ENCODE data around the gene MBNL1. TPM values are rescaled to one million over a fixed set of nuclear protein-coding genes. Genes with fewer than 3 reads are reported as not detected.

MBNL1 gene
- total RNA-seq, 1 donor from 2014 or later, result 14.7 TPM

- H3K4me3 ChIP-seq, result no peak overlapping the region
- H3K27me3 ChIP-seq, result no peaks in the 10 kb centered on the region
These were observed 22.9 kb downstream of the MBNL1 start for GRCh38 chr3:152291649-152292066.

GRCh38 chr3:152292366-152292765 is 23.6 kb downstream of the MBNL1 start:
- Histone ChIP-seq H3K27me3 (no peaks in the 10 kb centered on the region), H4K20me1 (ENCODE audit: low read depth) (no peaks in the 10 kb centered on the region), H3K36me3 (no peaks in the 10 kb centered on the region), H3K4me3 (no peak overlapping the region), H2AFZ (replicated peaks) (no peak overlapping the region), H3K4me1 (no peaks in the 10 kb centered on the region), H3K79me2 (ENCODE audit: low read depth) (peaks cover 1% of the 10 kb centered on the region), H3K9ac (no peak overlapping the region), H3K9me3 (ENCODE audit: low read depth) (no peaks in the 10 kb centered on the region), H3K4me2 (no peak overlapping the region), H3K27ac (no peak overlapping the region), H3F3A (ENCODE audit: low read depth) (no peaks in the 10 kb centered on the region)
- H3K4me3 Mint-ChIP-seq, result no peak overlapping the region
- H3K9me3 Mint-ChIP-seq, result peaks cover 2% of the 10 kb centered on the region
- no peak overlapping the region for H3K27ac Mint-ChIP-seq
- H3K4me1 Mint-ChIP-seq, result no peaks in the 10 kb centered on the region
- DNase-seq (ENCODE audit: low spot score), result no peak
- H3K27me3 Mint-ChIP-seq (ENCODE audit: insufficient read depth, low read depth), result no peaks in the 10 kb centered on the region
- TF ChIP-seq EZH2 (IDR thresholded peaks at IDR 0.05) (no peak), CTCF (IDR thresholded peaks at IDR 0.05) (no peak), EZH2phosphoT487 (IDR thresholded peaks at IDR 0.05) (no peak)
- peaks cover 8% of the 10 kb centered on the region for H3K36me3 Mint-ChIP-seq

More at GRCh38 chr3:152291649-152292066, 22.9 kb downstream of the MBNL1 start:
- Mint-ChIP-seq H3K4me1 (no peaks in the 10 kb centered on the region), H3K27me3 (ENCODE audit: insufficient read depth, low read depth) (no peaks in the 10 kb centered on the region), H3K27ac (no peak overlapping the region), H3K4me3 (no peak overlapping the region), H3K36me3 (peaks cover 8% of the 10 kb centered on the region), H3K9me3 (peaks cover 2% of the 10 kb centered on the region)
- DNase-seq (ENCODE audit: low spot score), result no peak
- H3K4me2 ChIP-seq, result no peak overlapping the region
- H2AFZ ChIP-seq (replicated peaks), result no peak overlapping the region
- H3K9me3 ChIP-seq (ENCODE audit: low read depth), result no peaks in the 10 kb centered on the region
- H3K79me2 ChIP-seq (ENCODE audit: low read depth), result no peaks in the 10 kb centered on the region
- TF ChIP-seq EZH2 (IDR thresholded peaks at IDR 0.05) (no peak), EZH2phosphoT487 (IDR thresholded peaks at IDR 0.05) (no peak), CTCF (IDR thresholded peaks at IDR 0.05) (no peak)
- no peak overlapping the region for H3K9ac ChIP-seq
- no peaks in the 10 kb centered on the region for H4K20me1 ChIP-seq (ENCODE audit: low read depth)
- H3K4me1 ChIP-seq, result no peaks in the 10 kb centered on the region
- H3K36me3 ChIP-seq, result no peaks in the 10 kb centered on the region
- no peaks in the 10 kb centered on the region for H3F3A ChIP-seq (ENCODE audit: low read depth)
- no peak overlapping the region for H3K27ac ChIP-seq

GRCh38 chr3:152293347-152294006 is 24.7 kb downstream of the MBNL1 start:
- H3K27ac Mint-ChIP-seq, result no peak overlapping the region
- H4K20me1 ChIP-seq (ENCODE audit: low read depth), result no peaks in the 10 kb centered on the region
- H3K36me3 ChIP-seq, result no peaks in the 10 kb centered on the region
- H2AFZ ChIP-seq (replicated peaks), result no peak overlapping the region
- peaks cover 8% of the 10 kb centered on the region for H3K79me2 ChIP-seq (ENCODE audit: low read depth)
- no peaks in the 10 kb centered on the region for H3K27me3 Mint-ChIP-seq (ENCODE audit: insufficient read depth, low read depth)
- peaks cover 2% of the 10 kb centered on the region for H3K9me3 Mint-ChIP-seq
- H3K4me1 ChIP-seq, result peaks cover 6% of the 10 kb centered on the region
- no peak overlapping the region for H3K4me3 ChIP-seq
- H3K27me3 ChIP-seq, result no peaks in the 10 kb centered on the region
- peaks cover 8% of the 10 kb centered on the region for H3K36me3 Mint-ChIP-seq
- no peak for TF ChIP-seq EZH2 (IDR thresholded peaks at IDR 0.05)
- no peak for TF ChIP-seq CTCF (IDR thresholded peaks at IDR 0.05)
- TF ChIP-seq EZH2phosphoT487 (IDR thresholded peaks at IDR 0.05), result no peak
- H3F3A ChIP-seq (ENCODE audit: low read depth), result no peaks in the 10 kb centered on the region
- H3K4me1 Mint-ChIP-seq, result peaks cover 5% of the 10 kb centered on the region
- no peak overlapping the region for H3K27ac ChIP-seq
- no peak overlapping the region for H3K4me2 ChIP-seq
- no peak overlapping the region for H3K4me3 Mint-ChIP-seq
- DNase-seq (ENCODE audit: low spot score), result no peak
- H3K9ac ChIP-seq, result no peak overlapping the region
- no peaks in the 10 kb centered on the region for H3K9me3 ChIP-seq (ENCODE audit: low read depth)

Measured in neural progenitor cell (in vitro differentiated cells).